Gastrocnemius medialis (tissue), 4 donors: ENCODE data around the gene MAP3K19.

Experiments used
- POLR2A ChIP-seq, 2 donors: fragments of 450-650 bp; IDR thresholded peaks; one replicate each; pipeline ENCODE4 v1.6.1; 2017; ENCODE audit warnings: antibody characterized with exemption in 2 of 2, mild to moderate bottlenecking in 2 of 2, moderate library complexity in 2 of 2
- TF ChIP-seq, protein P1 (sequence below), 5 experiments: fragments of 450-650 bp in 3 of 5; fragments of 200-600 bp in 2 of 5; sonication (generic) in 2 of 5; IDR thresholded peaks in 4 of 5; conservative IDR thresholded peaks in 1 of 5; 1 replicate in 4 of 5; 2 replicates in 1 of 5; pipeline ENCODE4 v1.5.1; 2016 to 2019; ENCODE audit warnings: antibody characterized with exemption in 5 of 5, mild to moderate bottlenecking in 3 of 5, moderate library complexity in 3 of 5

DNA sequence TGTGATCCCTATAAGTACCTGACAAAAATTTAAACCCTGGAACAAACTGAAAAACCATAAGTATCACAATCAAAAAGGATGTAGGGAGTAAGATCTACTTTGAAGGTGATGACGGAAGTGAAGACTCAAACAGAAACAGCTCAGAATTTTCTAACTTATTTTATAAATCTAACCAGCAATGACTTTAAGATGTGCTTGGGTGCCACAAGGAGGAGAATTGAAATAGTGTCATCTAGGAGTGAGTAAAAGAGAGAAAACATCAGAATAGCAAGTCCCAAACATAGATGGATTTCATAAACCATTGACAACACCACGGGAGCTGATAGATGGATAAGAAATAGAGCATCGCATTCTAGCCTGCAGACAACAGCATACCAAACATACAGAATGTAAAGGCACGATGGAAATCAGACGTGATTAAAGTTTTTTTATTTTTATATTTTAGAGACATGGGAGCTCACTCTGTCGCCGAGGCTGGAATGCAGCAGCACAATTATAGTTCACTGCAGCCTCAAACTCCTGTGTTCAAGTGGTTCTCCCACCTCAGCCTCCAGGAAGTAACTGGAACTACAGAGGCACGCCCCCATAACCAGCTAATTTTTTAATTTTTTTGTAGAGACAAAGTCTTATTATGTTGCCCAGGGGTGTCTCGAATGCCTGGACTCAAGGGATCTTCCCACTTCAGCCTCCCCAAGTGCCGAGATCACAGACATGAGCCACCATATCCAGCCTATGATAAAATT lies 36.9 kb downstream of the MAP3K19 start:
- TF ChIP-seq, protein P1, sequence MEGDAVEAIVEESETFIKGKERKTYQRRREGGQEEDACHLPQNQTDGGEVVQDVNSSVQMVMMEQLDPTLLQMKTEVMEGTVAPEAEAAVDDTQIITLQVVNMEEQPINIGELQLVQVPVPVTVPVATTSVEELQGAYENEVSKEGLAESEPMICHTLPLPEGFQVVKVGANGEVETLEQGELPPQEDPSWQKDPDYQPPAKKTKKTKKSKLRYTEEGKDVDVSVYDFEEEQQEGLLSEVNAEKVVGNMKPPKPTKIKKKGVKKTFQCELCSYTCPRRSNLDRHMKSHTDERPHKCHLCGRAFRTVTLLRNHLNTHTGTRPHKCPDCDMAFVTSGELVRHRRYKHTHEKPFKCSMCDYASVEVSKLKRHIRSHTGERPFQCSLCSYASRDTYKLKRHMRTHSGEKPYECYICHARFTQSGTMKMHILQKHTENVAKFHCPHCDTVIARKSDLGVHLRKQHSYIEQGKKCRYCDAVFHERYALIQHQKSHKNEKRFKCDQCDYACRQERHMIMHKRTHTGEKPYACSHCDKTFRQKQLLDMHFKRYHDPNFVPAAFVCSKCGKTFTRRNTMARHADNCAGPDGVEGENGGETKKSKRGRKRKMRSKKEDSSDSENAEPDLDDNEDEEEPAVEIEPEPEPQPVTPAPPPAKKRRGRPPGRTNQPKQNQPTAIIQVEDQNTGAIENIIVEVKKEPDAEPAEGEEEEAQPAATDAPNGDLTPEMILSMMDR (IDR thresholded peaks at IDR 0.05 in 4 of 5, conservative IDR thresholded peaks at IDR 0.05 in 1 of 5), result no peak
- no peak for TF ChIP-seq POLR2A (IDR thresholded peaks at IDR 0.05)
